ENCODE results near the gene MASTL.
"Not testable (repeated sequence)": the region's sequence is repeated elsewhere in the genome, so short reads cannot be mapped to it uniquely, and the experiment has no call there.

Gene MASTL

DNA sequence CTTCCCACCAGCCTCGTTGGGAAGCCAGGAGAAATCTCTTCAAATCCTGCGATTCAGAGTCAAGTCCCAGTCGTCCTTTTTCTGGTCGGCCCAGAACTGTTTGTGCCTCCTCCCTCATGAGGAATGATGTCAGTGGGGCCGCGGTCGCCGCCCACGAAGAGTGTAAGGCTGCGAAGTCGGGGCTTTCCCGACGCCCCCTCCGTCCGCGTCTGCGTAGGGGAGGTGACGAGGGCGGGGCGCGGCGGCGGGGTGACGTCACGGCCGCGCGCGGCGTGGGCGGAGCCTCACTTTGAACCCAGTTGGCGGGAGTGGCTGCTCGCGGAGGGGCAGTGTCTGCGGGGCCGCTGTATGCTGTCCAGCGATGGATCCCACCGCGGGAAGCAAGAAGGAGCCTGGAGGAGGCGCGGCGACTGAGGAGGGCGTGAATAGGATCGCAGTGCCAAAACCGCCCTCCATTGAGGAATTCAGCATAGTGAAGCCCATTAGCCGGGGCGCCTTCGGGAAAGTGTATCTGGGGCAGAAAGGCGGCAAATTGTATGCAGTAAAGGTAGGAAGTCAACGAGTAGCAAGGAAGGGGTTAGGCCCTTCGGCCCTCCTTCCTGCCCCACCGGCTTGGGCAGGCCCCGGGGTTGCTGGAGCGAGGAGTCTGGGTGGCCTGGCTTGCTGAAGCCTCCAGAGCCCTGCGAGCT, at the start of gene MASTL:
Gene MASTL (plus strand): TSS at position 287 of the 689 bp plus-strand sequence. CDS start 75 bp downstream, at position 362.
- peak; percentile 91 for DNase-seq (ENCODE audit: low read depth)

DNA sequence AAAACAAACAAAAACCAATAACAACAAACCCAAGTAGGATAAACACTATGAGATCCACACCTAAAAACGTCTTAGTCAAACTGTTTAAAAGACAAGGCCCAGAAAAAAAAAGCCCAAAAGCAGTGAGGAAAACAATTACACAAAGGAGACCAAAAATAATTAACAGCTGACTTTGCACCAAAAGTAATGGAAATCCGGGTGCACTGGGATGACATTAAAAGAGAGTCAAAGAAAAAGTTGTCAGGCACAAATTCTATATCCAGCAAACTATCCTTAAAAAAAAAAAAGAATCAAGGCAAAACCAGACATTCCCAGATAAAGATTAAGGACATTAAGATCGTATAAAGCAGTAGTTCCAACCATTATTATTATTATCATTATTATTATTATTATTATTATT, 47.0 kb upstream of the MASTL start:
- no peak for DNase-seq (ENCODE audit: low read depth)

DNA sequence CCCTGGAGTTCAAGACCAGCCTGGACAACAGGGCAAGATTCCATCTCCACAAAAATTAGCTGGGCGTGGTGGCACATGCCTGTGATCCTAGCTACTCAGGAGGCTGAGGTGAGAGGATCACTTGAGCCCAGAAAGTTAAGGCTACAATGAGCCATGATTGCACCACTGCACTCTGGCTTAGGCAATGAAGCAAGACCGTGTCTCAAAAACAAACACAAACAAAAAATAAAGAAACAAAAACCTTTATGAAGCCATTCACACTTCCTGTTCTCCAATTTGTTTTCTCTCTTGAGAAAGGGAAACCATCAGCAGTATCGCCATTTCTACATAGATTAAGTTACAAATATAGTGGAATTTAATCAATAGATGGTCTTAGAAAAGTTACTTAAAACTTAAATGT, 20.8 kb upstream of the MASTL start:
- no peak for DNase-seq (ENCODE audit: low read depth)

DNA sequence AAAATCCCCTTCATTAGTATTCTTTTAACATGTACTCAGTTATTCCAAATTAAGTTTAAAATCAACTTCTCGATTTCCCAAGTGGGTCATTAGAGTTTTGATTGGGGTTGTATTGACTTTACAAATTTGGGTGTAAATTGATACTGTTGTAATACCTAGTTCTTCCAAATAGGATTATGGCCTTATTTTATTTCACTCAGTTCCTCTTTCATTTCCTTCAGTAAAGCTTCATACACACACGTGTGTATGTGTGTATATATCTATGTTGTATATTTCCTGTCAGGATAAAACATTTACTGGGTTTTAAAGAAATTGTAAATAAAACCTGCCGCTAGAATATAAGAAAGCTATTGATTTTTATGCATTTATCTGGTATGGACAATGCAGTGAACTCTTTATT, 16.9 kb upstream of the MASTL start:
- DNase-seq (ENCODE audit: low read depth) = no peak

DNA sequence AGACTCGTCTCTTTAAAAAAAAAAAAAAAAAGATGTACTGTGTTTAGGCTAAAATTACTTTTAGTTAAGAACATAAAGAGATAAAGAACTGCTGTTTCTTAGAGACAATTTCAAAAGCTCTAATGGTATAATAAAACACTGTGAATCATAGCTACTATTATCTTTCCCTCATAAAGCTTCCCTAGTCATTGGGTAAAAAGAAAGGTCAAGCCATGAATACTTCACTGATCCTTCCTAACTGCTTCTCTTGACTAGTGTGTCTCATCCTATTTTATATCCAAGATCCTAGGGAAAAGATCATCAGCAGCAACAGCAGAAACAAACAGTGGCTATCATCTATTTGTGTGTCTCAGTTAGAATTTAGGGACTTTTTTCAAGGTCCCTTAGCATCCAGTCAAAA, 11.5 kb upstream of the MASTL start:
- no peak for DNase-seq (ENCODE audit: low read depth)

DNA sequence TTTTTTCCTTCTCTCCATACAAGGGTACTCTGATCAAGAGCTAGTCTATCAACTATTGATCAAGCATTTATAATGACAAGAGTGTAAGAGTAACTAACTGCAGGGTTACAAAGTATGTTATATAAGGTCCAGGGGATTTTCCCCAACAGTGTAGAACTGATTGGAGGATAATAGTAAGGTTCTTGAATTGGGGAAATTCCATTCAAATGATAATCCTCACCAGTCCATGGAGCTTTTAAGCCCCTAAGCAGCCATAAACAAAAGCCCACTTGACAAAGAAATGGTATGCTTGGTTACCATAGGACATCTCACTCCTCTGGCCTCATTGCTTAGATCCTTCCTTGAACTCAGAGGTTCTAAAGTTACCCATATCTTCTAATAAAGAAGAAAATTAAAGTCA, 9.2 kb upstream of the MASTL start:
- no peak for DNase-seq (ENCODE audit: low read depth)

DNA sequence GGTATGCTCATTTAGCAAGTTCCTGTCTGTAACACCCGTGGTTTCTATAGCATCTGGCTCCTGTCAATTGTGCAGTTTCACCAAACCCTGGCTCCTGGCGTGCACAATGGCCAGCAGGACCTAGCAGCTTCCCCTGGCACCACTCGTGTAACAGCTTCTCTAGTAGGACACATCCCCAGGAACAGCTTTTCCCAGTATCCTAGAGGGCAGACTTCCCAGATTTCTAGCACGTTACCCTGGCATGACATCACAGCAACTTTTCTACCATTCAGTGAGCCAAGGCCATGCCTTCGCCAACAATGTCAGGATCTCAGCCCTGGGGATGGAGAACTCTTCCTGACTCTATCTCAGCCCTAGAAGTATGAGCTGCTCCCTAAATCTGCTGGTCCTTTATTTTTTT, 7.5 kb upstream of the MASTL start:
- no peak for DNase-seq (ENCODE audit: low read depth)

DNA sequence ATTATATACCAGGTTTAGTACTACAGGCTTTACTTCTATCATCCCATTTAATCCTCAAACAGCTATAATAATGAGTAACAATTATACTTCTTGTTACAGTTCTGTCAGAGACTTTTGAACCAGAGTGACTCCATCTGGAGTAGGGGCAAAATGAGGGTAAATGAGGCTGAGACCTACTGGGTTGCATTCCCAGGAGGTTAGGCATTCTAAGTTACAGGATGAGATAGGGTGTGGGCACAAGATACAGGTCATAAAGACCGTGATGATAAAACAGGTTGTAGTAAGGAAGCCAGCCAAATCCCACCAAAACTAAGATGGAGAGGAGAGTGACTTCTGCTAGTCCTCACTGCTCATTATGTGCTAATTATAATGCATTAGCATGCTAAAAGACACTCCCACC, 4.9 kb upstream of the MASTL start:
- DNase-seq (ENCODE audit: low read depth) = no peak

DNA sequence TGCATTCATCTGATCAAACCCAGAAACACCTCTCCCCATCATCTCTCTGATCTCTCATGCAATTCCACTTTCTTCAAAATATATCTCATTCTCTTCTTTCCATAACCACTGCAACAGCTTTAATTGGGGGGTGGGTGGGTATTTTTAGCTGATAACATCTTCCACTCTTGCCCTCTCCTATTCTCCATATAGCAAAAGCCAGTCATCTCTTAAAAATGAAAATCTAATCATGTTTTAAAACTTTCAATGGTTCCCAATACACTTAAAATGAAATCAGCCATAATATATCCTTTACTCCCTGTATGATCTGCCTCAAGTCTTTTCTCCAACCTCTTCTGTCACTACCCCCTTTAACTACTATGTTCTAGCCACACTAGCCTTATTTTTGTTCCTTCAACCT, 2.5 kb upstream of the MASTL start:
- no peak for DNase-seq (ENCODE audit: low read depth)

DNA sequence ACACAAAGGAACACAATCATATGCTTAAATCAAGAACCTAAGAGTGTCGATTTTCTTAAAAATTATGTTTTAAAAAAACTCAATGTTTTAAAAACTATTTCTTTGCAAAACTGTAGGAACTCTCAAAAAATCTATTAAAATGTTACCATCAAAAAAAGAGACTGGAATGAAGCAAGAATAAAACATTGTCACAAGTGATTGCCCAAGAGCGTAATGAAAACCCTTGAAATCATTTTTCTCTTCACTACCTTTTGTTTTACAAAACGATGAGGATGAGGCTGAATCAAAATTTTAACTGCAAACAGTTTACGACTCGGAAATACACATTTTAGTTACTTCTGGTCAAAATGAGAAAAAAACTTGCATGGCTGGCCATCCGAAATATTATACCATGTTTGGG, 1.8 kb upstream of the MASTL start:
- DNase-seq (ENCODE audit: low read depth) = no peak

DNA sequence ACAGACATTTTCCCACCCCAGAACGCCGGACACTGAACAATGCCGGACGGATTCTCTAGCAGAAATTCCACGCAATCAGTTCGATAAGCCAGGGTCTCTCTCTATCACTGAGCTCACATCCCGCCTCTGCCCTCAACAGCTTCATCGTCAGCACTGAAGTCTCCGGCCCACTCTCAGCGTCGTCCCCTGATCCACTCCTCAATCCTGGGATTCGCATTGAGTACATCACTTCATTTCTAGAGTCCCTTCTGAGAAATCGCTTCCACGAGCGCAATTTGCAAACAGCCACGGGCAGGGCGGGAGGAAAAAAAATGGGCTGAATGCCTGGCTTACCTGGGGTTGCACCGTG, 1.3 kb upstream of the MASTL start:
- no peak for DNase-seq (ENCODE audit: low read depth)

DNA sequence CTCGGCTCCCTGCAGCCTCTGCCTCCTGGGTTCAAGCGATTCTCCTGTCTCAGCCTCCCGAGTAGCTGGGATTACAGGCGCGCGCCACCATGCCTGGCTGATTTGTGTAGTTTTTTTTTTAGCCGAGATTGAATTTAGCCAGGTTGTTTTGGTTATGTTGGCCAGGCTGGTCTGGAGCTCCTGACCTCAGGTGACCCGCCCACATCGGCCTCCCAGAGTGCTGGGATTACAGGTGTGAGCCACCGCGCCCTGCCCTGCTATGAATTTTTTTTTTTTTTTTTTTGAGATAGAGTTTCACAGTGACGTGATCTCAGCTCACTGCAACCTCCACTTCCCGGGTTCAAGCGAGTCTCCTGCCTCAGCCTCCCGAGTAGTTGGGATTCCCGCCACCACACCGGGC, 1.4 kb downstream of the MASTL start:
- not testable (repeated sequence) for DNase-seq (ENCODE audit: low read depth)

DNA sequence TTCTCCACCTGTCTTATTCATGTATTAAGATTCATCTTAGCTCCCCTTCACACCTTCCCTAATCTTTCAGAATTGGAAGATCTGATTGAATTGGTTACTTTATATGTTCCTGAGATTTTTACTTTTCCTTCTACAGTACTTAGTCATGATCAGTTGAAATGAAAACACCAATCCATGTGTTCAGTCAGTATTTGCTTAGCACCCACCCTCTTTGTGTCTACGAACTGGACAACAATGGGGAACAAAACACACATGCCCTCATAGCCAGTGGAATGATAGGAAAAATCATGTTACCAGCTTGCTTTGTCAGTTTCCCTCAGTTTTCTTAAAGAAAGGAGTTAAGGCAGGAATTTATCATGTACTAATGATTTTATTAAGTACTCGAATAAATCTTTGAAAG, 2.0 kb downstream of the MASTL start:
- no peak for DNase-seq (ENCODE audit: low read depth)

DNA sequence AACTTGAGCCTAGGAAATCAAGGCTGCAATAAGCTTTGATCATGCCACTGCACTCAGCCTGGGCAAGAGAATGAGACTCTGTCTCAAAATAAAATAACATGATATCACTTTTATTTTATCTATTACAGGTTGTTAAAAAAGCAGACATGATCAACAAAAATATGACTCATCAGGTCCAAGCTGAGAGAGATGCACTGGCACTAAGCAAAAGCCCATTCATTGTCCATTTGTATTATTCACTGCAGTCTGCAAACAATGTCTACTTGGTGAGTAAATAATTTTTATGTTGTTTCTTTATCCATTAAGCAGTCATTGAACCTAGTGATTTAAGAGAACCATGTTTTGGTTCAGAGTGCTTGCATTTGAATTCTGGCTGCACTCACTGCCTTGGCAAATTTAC, 3.3 kb downstream of the MASTL start:
- DNase-seq (ENCODE audit: low read depth) = no peak

DNA sequence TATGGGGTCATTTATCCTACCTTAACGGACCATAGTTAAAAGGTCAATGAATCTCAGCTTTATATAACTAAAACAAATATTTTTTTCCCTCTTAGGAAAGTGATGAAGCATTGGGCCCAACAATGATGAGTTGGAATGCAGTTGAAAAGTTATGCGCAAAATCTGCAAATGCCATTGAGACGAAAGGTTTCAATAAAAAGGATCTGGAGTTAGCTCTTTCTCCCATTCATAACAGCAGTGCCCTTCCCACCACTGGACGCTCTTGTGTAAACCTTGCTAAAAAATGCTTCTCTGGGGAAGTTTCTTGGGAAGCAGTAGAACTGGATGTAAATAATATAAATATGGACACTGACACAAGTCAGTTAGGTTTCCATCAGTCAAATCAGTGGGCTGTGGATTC, 14.7 kb downstream of the MASTL start:
- no peak for DNase-seq (ENCODE audit: low read depth)

DNA sequence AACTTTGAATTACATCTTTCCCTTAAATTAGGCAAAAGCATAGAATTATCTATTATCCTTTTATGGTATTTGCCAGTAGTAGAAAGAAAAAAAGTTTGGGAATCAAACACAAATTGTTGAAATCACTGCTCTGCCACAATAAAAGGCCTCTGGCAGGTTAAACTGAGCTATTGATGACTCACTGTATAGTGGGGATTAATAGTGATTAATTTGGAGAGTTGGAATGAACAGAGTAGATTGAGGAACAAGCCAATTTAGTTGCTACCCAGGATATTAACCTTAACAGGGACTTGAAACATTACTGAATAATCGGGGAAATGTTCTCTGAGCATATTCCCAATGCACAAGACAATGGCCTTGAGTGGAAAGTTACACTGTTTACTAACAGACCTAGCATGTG, 33.1 kb downstream of the MASTL start:
- no peak for DNase-seq (ENCODE audit: low read depth)

DNA sequence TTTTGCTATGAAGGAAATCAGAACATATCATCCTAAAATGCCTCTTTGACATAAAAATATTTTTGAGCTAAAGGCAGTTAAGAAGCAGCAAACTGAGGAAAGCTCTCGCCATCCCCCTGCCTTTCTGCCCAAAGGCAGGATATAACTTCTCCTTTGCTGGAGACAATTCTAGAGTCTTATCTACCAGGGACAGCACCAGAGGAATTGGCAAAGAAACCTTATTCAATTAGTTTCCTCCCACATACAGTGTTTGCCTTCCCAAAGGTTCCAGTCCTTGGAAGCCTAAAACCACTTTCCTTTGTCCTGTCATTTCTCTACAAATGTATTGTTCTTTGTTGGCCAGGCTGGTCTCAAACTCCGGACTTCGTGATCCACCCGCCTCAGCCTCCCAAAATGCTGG, 33.7 kb downstream of the MASTL start:
- DNase-seq (ENCODE audit: low read depth) = no peak

DNA sequence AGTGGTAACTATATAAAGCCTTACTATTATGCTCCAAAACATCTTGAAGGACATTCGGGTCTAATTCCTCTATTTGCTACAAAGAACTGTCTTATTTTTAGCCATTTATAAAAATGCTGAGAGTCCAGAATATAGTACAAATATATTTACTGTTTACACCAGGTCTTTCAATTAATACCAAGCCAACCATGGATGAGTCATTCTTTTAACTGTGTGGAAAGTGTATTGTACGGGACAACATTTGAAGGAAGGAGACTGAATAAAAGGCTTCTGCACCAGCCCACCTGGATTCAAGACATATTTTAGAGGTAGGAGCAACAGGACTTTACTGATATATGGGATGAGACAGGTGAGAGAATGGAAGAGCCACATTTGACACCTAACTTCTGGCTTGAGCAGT, 35.4 kb downstream of the MASTL start:
- no peak for DNase-seq (ENCODE audit: low read depth)

DNA sequence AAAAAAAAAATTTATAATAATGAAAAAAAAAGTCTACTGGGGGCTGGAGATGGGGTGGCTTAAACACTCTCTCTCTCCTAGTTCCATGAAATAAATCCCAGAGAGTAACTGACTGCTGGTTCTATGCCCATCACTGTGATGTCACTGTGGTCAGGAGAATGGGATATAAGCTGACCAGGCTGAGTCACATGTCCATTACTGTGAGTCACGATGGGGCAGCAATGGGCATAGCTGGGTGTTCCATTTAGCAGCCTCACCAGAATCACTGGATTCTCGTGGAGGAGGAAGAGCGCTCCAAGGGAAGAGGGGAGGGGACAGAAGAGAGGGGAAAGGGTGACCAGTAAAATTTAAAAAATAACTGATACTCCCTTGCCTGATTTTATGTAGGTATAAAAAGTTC, 37.1 kb downstream of the MASTL start:
- DNase-seq (ENCODE audit: low read depth) = no peak

DNA sequence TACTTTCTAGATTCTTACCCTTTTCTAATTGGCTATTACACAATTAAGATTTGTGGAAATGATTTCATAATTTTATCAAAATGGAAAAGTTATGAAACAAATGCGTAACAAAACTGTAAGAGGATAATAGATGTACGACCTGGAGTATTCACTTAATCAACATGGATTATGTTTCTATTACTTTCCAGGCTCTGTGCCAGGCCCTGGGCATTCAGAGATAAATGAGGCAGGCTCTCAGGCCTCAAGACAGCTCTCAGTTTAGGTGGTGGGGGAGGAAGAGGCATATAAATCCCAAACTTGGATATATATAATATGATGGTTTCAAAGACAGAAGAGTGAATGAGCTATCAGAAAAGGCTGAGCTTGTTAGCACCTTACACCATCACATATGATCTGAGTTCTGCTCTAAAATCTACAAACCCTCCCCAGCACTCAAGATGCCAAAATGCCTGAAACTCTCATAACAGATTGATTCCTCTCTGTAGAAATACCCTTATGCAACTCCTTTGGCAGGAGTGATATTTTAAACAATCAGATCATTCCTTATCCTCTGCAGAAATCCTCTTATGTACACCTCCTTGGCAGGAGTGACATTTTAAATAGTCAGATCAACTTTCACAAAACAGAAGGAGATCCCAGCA, 42.9 kb downstream of the MASTL start:
- no peak for DNase-seq (ENCODE audit: low read depth)

DNA sequence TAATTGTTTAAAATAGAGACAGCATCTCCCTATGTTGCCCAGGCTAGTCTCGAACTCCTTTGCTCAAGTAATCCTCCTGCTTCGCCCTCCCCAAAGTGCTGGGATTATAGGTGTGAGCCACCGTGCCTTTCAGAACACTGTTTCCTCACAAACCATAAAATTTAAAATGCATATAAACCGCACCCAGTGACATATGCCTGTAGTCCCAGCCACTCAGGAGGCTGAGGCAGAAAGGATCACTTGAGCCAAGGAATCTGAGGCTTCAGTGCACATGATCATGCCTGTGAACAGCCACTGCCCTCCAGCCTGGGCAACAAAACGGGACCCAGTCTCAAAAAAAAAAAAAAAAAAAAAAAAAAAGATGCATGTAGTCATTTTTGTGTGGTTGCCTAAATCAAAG, 48.7 kb downstream of the MASTL start:
- DNase-seq (ENCODE audit: low read depth) = no peak

DNA sequence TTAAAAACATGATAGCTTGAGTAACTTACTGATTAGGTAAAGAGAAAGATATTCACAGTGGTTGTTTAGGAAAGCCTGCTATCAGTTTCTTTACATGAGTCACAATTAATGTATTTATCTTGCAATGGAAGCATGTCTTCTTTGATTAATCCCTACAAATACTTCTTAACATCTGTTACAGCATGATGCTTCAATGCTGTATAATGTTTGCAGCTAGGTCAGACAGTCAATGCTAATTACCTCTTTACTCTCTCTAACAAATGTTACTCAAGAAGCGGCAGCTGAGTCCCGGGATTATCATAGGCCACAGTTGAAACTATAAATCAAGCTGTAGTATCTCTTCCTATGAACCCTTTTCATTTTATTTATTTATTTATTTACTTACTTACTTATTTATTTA, 52.2 kb downstream of the MASTL start:
- DNase-seq (ENCODE audit: low read depth) = no peak

DNA sequence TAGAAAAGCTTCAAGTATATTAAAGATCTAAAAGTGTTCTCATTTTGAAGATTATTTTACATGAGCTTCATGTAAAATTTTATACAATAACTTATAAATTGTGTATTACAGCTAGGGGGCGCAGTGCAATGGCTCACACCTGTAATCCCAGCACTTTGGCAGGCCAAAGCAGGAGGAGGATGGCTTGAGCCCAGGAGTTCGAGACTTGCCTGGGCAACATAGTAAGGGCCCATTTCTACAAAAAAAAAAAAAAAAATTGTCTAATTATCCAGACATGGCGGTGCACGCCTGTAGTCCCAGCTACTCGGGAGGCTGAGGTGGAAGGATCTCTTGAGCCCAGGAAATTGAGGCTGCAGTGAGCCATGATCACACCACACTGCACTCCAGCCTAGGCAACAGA, 68.8 kb downstream of the MASTL start:
- no peak for DNase-seq (ENCODE audit: low read depth)

DNA sequence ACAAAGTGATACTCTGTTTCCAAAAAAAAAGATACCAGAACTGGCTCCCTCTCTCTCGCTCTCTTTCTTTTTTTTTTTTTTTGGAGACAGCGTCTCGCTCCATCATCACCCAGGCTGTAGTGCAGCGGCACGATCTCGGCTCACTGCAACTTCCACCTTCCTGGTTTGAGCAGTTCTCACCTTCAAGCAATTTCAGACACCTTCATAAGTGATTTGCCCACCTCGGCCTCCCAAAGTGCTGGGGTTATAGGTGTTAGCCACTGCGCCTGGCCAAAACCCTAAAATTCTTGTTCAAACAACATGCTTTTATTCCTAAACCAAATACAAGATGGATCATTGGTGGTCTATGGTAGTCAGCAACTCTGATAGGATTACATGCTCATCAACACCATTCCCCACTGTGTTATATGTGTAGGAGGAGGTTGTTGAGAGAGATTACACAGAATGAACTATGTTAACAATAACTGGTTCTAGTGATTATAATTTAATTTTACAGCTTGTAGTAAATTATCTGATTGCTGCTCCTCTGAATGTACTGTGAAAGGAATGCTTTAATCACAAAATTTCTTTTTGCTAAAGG, 69.9 kb downstream of the MASTL start:
- DNase-seq (ENCODE audit: low read depth) = no peak
